CD1c-positive myeloid dendritic cell (primary cell): ENCODE measurements around the gene FGA.
A peak's percentile ranks its signal among the peaks of the same experiment; 100 is the strongest.

Experiments
- DNase-seq: peaks from one replicate; pipeline ENCODE4 v3.0.0-alpha.2; 2016; ENCODE audit errors: extremely low spot score

Gene FGA

DNA sequence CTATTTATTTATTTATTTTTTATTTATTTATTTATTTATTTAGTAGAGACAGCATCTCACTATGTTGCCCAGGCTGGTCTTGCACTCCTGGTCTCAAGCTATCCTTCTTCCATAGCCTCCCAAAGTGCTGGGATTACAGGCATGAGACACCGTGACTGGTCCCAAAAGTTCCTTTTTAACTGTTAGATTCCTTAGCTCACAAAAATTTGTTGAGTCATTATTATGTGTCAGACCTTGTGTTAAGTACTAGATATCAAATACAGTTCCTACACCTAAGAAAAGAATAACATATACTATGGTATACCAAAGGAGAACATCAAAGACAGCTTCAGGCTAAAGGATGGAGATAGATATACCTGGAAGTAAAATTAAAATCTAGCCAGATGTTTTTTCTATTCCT is 11.6 kb downstream of the FGA start:
- no peak for DNase-seq

DNA sequence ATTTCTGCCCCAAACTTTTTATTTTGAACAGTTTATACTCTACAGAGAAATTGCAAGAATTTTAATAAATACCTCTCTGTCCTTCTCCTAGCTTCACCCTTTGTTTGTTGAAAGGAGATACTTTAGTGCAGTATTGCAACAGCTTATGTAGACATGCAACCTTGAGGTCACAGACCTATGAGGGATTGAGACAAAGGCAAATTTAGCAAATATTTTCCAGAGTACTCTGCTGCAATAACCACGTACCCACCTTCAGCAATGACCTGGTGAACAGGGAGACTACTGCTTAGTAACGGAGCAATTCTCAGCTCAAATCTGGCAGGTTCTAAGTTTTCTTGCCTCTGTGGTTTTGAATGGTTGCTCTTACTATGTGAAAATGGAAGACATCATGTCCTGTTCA is 13.2 kb downstream of the FGA start:
- DNase-seq = no peak

DNA sequence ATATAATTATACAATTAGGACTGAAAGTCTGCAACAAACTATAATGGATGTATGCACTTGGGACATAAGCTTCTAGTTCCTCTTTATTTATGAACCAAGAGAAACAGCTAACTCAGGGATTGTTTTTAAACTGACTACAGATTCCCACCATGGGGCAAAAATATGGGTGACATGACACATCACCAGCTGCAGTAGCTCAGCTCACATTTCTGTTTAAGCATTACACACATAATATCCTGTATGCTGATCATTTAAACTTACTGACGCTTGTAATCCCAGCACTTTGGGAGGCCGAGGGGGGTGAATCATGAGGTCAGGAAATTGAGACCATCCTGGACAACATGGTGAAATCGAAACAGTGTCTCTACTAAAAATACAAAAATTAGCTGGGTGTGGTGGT is 16.2 kb downstream of the FGA start:
- DNase-seq = no peak

DNA sequence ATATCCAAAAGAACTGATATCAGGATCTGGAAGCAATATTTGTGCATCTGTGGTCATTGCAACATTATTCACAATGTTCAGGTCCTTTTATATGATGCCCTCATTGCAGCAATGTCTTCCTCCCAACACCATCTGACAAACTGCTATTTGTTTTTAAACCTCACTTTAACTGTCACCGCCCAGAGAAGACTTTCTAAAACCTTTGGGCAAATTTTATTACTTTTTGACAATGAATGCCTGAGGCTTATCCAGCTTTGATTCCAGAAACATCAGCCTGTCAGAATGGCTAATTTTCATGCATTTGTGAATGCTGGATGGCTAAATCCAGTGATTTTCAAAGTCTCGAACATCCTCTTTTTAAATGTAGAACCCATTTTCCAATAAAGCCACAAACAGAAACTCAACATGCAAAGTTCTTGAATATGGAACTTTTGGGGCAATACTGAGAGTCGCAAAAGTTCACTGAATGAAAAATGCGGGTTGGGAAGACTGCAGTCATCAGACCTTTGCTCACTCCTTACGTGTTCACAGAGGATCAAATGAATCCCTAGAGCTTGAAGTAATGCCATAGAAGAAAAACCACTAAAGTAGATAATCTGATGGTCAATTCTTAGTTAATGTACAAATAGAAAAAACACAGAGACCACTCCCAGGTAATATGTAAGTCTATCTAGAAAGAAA is 17.2 kb downstream of the FGA start:
- no peak for DNase-seq

DNA sequence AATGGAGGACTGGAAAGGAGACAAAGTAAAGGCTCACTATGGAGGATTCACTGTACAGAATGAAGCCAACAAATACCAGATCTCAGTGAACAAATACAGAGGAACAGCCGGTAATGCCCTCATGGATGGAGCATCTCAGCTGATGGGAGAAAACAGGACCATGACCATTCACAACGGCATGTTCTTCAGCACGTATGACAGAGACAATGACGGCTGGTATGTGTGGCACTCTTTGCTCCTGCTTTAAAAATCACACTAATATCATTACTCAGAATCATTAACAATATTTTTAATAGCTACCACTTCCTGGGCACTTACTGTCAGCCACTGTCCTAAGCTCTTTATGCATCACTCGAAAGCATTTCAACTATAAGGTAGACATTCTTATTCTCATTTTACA is 21.0 kb downstream of the FGA start:
- no peak for DNase-seq

DNA sequence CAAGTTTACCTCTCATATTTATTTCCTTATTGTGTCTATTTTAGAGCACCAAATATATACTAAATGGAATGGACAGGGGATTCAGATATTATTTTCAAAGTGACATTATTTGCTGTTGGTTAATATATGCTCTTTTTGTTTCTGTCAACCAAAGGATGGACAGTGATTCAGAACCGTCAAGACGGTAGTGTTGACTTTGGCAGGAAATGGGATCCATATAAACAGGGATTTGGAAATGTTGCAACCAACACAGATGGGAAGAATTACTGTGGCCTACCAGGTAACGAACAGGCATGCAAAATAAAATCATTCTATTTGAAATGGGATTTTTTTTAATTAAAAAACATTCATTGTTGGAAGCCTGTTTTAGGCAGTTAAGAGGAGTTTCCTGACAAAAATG is 21.5 kb downstream of the FGA start:
- no peak for DNase-seq

DNA sequence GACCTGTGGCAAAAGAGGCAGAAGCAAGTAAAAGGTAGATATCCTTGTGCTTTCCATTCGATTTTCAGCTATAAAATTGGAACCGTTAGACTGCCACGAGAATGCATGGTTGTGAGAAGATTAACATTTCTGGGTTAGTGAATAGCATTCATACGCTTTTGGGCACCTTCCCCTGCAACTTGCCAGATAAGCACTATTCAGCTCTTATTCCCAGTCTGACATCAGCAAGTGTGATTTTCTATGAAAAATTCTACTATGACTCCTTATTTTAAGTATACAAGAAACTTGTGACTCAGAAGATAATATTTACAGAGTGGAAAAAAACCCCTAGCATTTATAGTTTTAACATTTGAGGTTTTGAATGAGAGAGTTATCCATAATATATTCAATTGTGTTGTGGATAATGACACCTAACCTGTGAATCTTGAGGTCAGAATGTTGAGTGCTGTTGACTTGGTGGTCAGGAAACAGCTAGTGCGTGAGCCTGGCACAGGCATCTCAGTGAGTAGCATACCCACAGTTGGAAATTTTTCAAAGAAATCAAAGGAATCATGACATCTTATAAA is 23.8 kb downstream of the FGA start:
- no peak for DNase-seq

DNA sequence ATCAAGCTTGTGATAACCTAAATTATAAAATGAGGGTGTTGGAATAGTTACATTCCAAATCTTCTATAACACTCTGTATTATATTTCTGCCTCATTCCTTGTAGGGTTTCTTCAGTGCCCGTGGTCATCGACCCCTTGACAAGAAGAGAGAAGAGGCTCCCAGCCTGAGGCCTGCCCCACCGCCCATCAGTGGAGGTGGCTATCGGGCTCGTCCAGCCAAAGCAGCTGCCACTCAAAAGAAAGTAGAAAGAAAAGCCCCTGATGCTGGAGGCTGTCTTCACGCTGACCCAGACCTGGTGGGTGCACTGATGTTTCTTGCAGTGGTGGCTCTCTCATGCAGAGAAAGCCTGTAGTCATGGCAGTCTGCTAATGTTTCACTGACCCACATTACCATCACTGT is 24.8 kb downstream of the FGA start:
- DNase-seq = no peak

DNA sequence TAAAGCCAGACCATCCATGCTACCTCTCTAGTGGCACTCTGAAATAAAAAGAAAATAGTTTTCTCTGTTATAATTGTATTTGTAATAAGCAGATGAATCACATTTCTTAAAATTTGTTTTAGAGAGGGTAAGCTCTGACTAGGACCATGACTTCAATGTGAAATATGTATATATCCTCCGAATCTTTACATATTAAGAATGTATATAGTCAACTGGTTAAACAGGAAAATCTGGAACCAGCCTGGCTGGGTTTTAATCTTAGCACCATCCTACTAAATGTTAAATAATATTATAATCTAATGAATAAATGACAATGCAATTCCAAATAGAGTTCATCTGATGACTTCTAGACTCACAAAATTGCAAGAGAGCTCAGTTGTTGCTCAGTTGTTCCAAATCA is 26.2 kb downstream of the FGA start:
- no peak for DNase-seq

DNA sequence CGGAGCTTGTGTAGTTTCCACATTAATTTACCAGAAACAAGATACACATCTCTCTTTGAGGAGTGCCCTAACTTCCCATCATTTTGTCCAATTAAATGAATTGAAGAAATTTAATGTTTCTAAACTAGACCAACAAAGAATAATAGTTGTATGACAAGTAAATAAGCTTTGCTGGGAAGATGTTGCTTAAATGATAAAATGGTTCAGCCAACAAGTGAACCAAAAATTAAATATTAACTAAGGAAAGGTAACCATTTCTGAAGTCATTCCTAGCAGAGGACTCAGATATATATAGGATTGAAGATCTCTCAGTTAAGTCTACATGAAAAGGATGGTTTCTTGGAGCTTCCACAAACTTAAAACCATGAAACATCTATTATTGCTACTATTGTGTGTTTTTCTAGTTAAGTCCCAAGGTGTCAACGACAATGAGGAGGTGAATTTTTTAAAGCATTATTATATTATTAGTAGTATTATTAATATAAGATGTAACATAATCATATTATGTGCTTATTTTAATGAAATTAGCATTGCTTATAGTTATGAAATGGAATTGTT is 27.8 kb downstream of the FGA start, which contains the start of gene FGB:
Gene FGB, plus strand, starts transcription at position 315 of the 558 bp plus-strand sequence. Its CDS starts 8 bp downstream, at position 323.
- DNase-seq = no peak

DNA sequence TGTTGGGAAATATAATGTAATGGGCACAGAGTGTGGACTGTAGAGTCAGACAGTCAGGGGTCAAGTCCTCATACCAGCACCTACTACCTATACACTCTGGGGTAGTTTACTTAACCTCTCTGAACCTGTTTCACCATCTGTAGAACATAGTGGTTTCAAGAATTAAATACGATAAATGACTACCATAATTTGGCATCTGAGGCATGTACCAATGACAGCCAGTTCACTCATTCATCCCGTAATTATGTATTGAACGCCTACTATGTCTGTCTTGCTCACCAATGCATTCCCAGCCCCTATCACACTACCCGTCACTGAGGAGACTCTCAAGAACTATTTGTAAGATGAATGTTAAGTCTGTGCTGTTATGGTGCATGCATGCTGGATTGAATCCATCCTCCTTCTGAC is 29.7 kb downstream of the FGA start:
- DNase-seq = no peak

DNA sequence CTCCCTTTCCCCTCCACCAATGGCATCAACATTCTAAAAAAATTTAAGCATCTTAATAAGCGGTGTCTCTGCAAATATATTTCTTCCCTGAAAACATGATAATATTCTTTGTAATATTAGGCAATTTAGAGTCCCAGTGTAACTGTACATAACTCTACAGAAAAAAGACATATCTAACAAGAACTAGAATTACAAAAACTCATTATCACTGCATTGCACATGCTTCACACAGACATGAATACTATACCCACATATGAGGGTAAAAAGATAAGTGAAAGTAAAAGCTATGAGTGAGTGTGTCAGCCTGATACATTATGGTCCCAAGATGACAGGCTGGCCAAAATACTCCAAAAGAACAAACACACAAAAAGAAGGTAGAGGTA is 30.1 kb downstream of the FGA start:
- DNase-seq = no peak

DNA sequence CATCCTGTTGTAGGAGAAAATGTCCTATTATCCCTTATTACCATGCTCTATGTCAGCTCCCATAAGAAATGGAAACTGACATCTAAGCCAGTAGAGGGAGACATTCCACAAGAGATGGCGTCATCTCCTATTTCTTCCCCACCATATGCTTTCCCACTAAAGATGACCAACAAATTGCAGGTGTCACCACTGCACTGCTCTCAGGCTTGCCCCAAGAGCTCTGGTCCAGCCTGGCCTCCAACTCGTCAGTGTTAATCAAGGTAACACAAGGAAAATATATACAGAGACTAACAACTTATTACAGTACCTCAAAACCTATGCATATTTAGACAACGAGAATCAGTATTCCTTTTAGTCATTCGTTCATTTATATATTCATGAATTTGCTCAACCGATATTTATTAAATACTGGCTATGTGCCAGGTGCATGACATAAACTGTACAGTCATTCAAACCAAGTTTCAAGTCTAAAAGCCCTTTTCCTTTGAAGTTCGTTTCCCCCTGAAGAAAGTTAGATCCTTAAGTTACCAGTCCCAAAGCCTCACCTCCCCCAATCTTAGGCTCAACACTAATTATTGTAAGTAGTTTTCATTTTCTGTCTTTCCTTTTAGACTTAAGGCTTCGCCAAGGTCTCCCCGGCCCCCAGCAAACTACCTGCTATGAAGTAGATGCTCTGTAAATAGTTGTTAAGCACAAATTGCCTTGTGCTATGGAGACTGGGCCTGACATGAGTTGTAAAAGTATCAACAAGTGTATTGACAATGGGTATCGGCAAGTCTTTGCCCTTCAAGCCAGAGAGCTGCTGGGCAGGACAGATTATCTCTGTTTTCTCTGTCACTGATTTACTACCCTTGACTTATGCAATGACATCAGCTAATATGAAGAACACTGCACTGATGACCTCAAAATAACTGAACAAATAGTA is 30.8 kb downstream of the FGA start:
- no peak for DNase-seq

DNA sequence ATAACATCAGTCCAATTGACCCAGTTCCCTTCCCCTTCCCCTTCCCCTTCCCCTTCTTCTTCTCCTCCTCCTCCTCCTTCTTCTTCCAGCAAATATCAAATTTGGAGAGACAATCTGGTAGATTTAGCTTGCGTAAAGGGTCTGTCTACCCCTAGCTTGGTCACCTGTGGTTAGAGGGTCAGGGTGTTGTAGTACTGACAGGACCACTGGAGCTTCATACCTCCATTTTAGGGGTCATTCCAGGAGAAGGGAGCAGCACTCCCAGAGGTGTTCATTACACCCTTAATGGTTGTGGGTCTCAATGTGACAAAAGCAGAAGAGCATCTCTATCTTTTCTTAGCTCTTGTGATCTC is 31.4 kb downstream of the FGA start:
- no peak for DNase-seq

DNA sequence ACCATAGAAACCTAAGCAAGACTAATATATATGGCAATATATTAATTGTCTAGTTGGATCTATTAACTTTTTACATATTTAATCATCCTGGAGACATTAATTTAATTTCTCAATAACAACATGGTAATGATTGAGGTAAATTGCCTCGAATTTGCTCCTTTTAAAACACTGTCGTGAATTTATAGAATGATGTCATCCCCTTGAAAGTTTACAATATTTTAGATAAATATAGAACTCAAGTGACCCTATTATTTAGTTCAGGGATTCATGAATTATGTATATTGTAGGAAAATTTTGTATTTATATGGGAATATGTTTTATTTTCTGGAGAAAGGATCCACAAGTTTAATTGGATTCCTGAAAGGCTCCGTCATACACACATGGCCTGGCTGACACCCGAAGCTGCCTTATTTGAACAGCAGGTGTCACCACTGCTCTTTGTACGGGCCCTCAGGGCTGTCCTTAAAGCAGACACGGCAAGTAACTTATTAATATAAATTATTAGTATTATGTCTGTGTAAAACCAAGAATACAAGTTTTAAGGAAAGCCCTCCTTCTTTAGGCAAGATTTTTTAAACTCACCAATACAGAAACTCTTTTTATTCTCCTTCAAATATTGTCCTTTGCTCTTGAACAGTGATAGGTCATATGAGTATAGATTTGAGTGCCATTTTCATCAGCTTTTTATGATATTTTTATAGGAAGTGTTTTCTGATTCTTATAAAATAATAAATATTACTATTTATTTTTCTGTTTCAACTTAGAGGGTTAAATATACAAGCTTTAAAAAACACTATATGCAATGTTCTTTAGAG is 38.5 kb downstream of the FGA start:
- peak; percentile 79 for DNase-seq

DNA sequence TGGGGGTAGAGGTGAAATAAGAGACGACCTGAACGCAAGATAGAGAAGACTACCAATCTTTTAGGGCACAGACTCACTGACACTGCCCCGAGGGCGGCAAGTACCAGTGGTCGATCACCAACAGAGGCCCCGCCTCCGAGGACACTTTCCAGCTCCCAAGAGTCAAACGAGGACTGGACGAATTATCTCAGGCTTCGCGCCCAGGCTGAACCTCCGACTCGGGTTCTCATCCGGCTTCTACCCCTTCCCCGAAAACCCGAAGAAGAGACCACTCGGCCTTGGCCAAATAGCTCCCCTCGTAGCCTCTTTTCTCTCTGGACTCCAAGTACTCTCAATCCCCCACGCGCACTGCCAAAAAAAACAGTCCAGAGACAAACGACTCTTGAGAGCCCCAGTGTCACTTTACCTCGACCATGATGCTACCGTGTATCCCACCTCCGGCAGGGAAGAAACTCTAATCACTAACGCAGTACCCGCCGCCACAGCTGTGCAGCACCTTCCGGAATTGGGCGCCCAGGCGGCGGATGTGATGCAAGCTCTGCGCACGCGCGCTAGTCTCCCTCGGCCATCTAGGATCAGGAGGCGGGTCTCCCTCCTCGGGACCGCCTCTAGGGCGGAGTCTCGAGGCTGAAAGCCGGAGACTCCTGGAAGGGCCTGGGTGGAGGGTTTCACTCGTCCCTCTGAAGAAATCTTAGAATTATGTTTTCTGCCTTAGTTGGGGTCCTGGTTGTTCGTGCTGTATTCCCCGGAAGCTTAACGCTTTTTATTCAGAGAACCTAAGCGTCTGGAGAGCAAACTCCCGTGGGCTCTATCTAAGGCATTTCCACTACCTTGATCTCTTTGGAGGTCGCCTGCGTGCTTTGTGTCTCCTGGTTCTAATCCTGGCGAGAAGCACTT is 40.4 kb downstream of the FGA start, which contains the start of gene PLRG1:
Gene PLRG1, minus strand, starts transcription at position 507 of the 897 bp plus-strand sequence. Its CDS starts 92 bp downstream, at position 415.
- DNase-seq = peak; percentile 99

DNA sequence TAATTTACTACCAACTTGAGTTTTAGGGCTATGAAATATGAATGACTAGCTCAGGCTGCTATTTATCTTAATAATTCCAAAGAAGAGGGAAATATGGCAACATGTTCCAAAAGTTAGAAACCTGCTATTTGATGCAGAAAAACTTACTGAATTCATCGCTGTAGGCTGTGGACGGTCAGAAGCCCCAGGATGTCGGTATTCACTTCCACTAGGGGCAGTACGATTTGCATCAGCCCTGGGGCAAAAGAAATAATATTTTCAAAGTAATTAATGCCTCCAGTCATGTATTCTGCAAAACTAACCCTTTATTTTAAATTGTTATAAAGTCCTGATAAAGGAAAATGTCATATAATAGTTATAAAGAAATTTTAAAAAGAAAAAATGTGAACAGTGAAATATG is 44.9 kb downstream of the FGA start:
- DNase-seq = no peak

DNA sequence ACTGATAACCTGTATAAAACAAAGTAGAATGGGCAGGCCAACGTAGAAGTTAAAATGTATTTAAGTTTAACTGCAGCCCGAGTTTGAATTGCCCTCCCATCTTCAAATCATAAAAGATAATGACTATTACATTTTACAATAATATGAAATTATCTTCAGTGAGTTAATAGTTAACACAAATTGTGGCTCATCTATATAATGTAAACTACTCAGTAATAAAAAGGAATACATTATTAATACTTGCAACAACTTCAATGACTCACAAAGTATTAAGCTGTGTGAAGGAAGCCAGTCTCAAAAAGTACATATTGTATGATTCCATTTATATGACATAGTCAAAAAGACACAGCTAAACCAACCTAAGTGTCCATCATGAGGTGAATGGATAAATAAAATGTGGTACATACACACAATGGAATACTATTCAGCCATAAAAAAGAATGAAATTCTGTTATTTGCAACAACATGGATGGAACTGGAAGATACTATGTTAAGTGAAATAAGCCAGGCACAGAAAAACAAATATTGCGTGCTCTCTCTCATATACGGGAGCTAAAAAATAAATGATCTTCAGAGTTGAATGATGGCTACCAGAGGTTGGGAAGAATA is 48.2 kb downstream of the FGA start:
- no peak for DNase-seq
